ENCODE data around the gene AGL.
"Not testable (repeated sequence)": the region's sequence is repeated elsewhere in the genome, so short reads cannot be mapped to it uniquely, and the experiment has no call there.

AGL gene

GRCh38 chr1:99851850-99852454 lies 1.8 kb downstream of the AGL start:
- no peak for DNase-seq (ENCODE audit: low spot score)

- no peak for DNase-seq (ENCODE audit: low spot score)
Observed at GRCh38 chr1:99852648-99853047, 2.5 kb downstream of the AGL start.

- DNase-seq (ENCODE audit: low spot score), result no peak
Observed at GRCh38 chr1:99855914-99856450, 5.8 kb downstream of the AGL start.

GRCh38 chr1:99857041-99857440 lies 6.9 kb downstream of the AGL start:
- not testable (repeated sequence) for DNase-seq (ENCODE audit: low spot score)

GRCh38 chr1:99858286-99858685 lies 8.1 kb downstream of the AGL start:
- DNase-seq (ENCODE audit: low spot score), result no peak

- no peak for DNase-seq (ENCODE audit: low spot score)
Observed at GRCh38 chr1:99858881-99859280, 8.7 kb downstream of the AGL start.

GRCh38 chr1:99860703-99861102 lies 10.5 kb downstream of the AGL start:
- no peak for DNase-seq (ENCODE audit: low spot score)

- no peak for DNase-seq (ENCODE audit: low spot score)
Observed at GRCh38 chr1:99867682-99868081, 17.5 kb downstream of the AGL start.

GRCh38 chr1:99869304-99869703 lies 19.1 kb downstream of the AGL start:
- DNase-seq (ENCODE audit: low spot score), result no peak

- no peak for DNase-seq (ENCODE audit: low spot score)
Observed at GRCh38 chr1:99869723-99870122, 19.6 kb downstream of the AGL start.

- DNase-seq (ENCODE audit: low spot score), result no peak
Observed at GRCh38 chr1:99872063-99872462, 21.9 kb downstream of the AGL start.

- DNase-seq (ENCODE audit: low spot score), result no peak
Observed at GRCh38 chr1:99877568-99877967, 27.4 kb downstream of the AGL start.

- DNase-seq (ENCODE audit: low spot score), result no peak
Observed at GRCh38 chr1:99886179-99886578, 36.0 kb downstream of the AGL start.

GRCh38 chr1:99886841-99887240 lies 36.7 kb downstream of the AGL start:
- DNase-seq (ENCODE audit: low spot score), result no peak

GRCh38 chr1:99887890-99888289 lies 37.7 kb downstream of the AGL start:
- DNase-seq (ENCODE audit: low spot score), result no peak

- no peak for DNase-seq (ENCODE audit: low spot score)
Observed at GRCh38 chr1:99891997-99892396, 41.8 kb downstream of the AGL start.

GRCh38 chr1:99903278-99903677 lies 53.1 kb downstream of the AGL start:
- not testable (repeated sequence) for DNase-seq (ENCODE audit: low spot score)

- no peak for DNase-seq (ENCODE audit: low spot score)
Observed at GRCh38 chr1:99906535-99906934, 56.4 kb downstream of the AGL start.

GRCh38 chr1:99917214-99917613 lies 67.1 kb downstream of the AGL start:
- DNase-seq (ENCODE audit: low spot score), result no peak

GRCh38 chr1:99919220-99919619 lies 69.1 kb downstream of the AGL start:
- no peak for DNase-seq (ENCODE audit: low spot score)

GRCh38 chr1:99934801-99935200 lies 84.6 kb downstream of the AGL start:
- DNase-seq (ENCODE audit: low spot score), result no peak

- no peak for DNase-seq (ENCODE audit: low spot score)
Observed at GRCh38 chr1:99935534-99935933, 85.4 kb downstream of the AGL start.

- DNase-seq (ENCODE audit: low spot score), result no peak
Observed at GRCh38 chr1:99936071-99936470, 85.9 kb downstream of the AGL start.

- DNase-seq (ENCODE audit: low spot score), result no peak
Observed at GRCh38 chr1:99942723-99943122, 92.6 kb downstream of the AGL start.

Measured in hematopoietic multipotent progenitor cell treated with erythropoietin and hydrocortisone succinate and interleukin-3 and kit ligand, for 17 days (in vitro differentiated cells).